ENCODE results near the gene ZBTB12.
A peak's percentile ranks its signal among the peaks of the same experiment; 100 is the strongest.
"Not testable (repeated sequence)": the region's sequence is repeated elsewhere in the genome, so short reads cannot be mapped to it uniquely, and the experiment has no call there.

The ZBTB12 gene

GRCh38 chr6:31920811-31921210 is 18.9 kb upstream of the ZBTB12 start:
- DNase-seq (ENCODE audit: low read depth in 2 of 2), result no peak

GRCh38 chr6:31919624-31920303 is 17.9 kb upstream of the ZBTB12 start:
- no peak for DNase-seq (ENCODE audit: low read depth in 2 of 2)

DNA sequence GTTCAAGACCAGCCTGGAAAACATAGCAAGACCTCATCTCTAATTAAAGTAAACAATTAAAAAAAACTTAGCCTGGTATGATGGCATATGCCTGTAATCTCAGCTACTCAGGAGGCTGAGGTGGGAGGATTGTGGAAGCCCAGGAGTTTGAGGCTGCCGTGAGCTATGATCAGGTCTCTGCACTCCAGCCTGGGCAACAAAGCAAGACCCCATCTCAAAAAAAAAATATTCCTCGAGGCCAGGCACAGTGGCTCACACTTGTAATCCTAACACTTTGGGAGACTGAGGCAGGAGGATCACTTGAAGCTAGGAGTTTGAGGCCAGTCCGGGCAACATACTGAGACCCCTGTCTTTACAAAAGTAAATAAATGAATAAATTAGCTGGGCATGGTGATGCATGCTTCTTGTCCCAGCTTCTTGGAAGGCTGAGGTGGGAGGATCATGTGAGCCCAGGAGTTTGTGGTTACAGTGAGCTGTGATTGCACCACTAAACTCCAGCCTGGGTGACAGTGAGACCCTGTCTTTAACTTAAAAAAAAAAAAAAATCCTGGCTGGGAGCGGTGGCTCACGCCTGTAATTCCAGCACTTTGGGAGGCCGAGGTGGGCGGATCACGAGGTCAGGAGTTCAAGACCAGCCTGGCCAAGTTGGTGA is 16.3 kb upstream of the ZBTB12 start:
- no peak for DNase-seq (ENCODE audit: low read depth in 2 of 2)

- no peak for DNase-seq (ENCODE audit: low read depth in 2 of 2)
Observed at GRCh38 chr6:31915756-31916155, 13.9 kb upstream of the ZBTB12 start.

DNA sequence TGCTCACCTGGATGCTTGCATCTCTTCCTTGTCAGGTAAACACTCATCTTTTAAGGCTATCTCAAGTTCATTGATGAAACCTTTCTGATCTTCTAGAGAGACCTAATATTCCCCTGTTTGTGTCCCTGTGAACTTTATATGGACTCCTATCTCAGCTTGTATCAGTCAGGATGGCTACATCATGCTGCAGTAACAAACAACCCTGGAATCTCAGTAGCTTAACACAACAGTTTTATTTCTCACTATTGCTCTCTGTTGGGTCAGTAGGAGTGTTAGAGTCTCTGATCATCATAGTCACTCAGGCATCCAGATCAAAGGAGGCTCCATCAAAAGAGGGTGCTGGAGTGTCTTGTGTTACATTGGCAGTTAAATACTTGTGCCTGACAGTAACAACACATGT is 13.5 kb upstream of the ZBTB12 start:
- no peak for DNase-seq (ENCODE audit: low read depth in 2 of 2)

- DNase-seq (ENCODE audit: low read depth in 2 of 2), result no peak
Observed at GRCh38 chr6:31911826-31912585, 10.1 kb upstream of the ZBTB12 start.

GRCh38 chr6:31909298-31909697 is 7.4 kb upstream of the ZBTB12 start:
- not testable (repeated sequence) for DNase-seq (ENCODE audit: low read depth in 2 of 2)

DNA sequence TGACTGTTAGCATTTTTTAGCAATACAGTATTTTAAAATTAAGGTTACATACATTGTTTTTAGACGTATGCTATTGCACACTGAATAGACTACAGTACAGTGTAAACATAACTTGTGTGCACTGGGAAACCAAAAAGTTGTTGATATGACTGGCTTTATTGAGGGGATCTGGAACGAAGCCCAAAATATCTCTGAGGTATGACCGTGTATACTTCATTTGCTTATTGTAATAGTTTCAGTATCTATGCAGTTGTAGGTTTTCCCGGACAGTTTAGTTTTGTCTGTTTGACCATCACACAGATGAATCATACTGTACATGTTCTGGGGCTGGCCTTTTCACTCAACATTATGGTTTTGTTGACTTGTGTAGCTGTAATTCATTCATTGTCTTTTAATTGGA is 6.9 kb upstream of the ZBTB12 start:
- DNase-seq (ENCODE audit: low read depth in 2 of 2), result no peak

- not testable (repeated sequence) for DNase-seq (ENCODE audit: low read depth in 2 of 2)
Observed at GRCh38 chr6:31908255-31908654, 6.4 kb upstream of the ZBTB12 start.

GRCh38 chr6:31907158-31907813 is 5.4 kb upstream of the ZBTB12 start:
- no peak for DNase-seq (ENCODE audit: low read depth in 2 of 2)

DNA sequence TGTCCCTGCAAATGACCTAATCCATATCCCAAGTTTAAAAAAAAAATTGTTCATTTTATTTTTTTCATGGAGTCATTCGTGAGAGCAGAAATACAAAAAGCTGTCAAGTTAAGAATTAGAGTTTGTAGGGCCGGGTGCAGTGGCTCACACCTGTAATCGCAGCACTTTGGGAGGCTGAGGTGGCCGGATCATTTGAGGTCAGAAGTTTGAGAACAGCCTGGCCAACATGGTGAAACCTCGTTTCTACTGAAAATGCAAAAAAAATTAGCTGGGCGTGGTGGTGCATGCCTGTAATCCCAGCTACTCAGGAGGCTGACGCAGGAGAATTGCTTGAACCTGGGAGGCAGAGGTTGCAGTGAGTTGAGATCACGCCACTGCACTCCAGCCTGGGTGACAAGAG is 4.8 kb upstream of the ZBTB12 start:
- DNase-seq (ENCODE audit: low read depth in 2 of 2), result not testable (repeated sequence)

DNA sequence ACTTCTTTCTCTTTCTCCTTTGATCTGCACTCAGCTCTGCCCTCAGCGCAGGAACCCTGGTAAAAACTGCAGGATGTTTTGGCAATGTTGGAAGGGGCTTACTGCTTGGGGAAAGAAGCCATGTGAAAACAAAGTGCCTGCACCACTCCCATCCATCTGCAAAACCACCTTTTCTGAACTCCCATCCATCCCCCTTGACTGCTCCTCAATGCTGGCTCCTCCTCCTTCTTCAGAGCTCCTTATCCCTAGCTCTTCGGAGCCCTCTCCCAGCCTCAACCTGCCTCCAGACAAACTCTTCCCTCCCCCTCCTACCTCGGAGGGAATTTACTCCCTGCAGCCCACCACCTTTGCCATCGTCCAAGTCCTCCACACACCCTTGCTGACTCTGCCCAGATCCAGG is 4.2 kb upstream of the ZBTB12 start:
- DNase-seq (ENCODE audit: low read depth in 2 of 2), result no peak

- no peak for DNase-seq (ENCODE audit: low read depth in 2 of 2)
Observed at GRCh38 chr6:31905041-31905440, 3.2 kb upstream of the ZBTB12 start.

GRCh38 chr6:31903957-31904356 is 2.1 kb upstream of the ZBTB12 start:
- DNase-seq (ENCODE audit: low read depth in 2 of 2), result no peak

GRCh38 chr6:31901415-31901952 is 402 bp downstream of the ZBTB12 start:
- peak; percentile 53 to 54 for DNase-seq (ENCODE audit: low read depth in 2 of 2)

DNA sequence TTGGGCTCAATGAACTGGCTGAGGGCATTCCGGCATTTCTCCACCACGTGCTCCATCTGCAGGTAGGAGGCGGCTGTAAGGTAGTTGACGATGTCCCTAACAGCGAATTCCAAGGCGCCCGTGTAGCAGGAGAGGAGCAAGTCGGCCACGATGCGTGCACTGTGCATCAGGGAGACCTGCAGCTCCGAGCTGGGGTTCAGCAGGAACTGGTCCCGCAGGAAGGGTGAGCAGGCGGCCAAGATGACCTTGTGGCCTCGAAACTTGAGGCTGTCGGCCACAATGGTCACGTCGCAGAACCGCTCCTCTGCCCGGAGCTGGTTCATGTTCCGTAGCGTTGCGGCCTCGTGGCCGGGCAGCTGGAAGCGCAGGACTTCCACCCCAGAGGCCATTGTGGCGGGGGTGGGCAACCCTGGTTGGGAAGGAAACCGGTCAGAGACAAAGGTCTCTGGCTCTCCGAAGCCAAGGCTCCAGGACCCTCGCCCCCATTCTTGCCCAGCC is 920 bp downstream of the ZBTB12 start:
- DNase-seq (ENCODE audit: low read depth in 2 of 2), result no peak

DNA sequence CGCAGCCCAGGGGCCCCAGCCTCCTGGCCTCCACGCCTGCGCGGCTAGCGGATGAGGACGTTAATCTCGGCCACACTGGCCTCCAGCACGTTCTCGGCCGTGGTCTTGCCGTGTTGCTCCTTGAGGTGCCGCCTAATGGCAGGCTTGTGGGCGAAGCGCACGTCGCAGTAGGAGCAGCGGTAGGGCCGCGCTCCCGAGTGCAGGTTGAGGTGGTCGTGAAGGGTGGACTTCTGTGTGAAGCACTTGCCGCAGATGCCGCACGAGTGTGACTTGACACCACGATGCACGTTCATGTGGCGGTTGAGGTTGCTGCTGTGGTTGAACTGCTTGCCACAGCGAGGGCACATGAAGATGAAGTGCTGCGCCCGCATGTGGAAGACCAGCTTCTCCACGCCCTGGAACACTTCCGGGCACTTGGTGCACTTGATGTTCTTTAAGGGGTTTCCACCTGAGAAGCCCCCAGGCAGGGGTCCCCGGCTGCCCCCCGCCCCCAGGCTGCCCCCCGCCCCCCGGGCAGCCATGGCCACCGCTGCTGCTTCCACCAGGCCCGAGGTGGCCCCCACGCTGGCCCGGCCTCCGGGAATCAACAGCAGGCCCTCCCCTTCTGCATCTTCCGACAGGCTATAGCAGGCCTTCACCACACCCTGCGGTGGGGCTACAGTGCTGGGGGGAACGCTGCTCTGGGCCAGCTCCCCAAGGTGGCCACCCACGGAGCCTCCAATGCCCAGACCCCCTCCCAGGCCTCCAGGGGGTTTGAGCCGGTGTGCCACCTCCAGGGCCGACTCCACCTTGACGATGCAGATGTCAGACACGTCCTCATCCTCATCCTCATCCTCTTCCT is 1.8 kb downstream of the ZBTB12 start:
- no peak for DNase-seq (ENCODE audit: low read depth in 2 of 2)

GRCh38 chr6:31899215-31899614 is 2.7 kb downstream of the ZBTB12 start:
- DNase-seq (ENCODE audit: low read depth in 2 of 2), result no peak

GRCh38 chr6:31898383-31899011 is 3.4 kb downstream of the ZBTB12 start:
- DNase-seq (ENCODE audit: low read depth in 2 of 2), result no peak

DNA sequence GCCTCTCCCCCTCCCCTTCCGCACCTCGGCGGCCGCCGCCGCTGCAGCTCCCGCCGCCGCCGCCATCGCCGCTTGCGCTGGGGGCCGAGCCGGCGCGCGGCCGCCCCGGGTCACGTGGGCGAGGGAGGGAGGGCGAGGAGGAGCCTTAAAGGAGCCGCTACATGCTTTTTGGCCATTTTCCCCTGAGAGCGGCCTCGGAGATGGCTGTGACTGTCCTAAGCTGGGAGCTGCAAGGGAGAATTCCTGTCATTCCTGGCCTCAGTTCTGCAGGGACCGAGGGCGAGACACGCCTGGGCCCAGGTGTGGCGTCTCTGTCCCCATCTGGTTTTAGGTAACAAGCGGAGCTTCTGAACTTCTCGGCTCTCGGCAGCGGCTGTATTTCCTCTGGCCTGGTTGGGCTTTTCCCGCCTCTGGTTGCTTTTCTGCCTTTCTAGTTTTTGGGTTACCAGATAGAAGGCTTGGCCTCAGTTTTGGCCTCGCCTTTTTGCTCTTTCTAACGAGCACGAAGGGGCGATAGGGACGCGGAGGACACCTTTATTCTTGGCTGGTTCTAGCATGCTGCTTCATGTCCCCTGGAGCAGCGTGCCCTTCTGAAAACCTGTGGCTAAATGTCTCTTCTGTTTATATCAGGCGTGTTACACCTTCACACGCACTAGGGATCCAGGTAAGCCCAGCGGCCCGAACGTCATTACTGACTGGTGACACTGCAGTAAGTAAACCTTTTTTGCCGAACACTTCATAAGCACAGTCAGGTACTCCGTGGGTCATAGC is 4.1 kb downstream of the ZBTB12 start, which contains the start of gene EHMT2:
EHMT2 (minus strand) TSS at position 87 of the 771 bp plus-strand sequence; CDS start at position 66, 21 bp downstream.
- DNase-seq (ENCODE audit: low read depth in 2 of 2), result peak; percentile 65 to 74

All from stimulated activated CD8-positive, alpha-beta memory T cell treated with anti-CD3 and anti-CD28 coated beads, Interleukin-15, amount 100 ng/mL, for 4 hours (primary cell).